NCI-H2196 (cell line): ENCODE measurements around the gene DUSP11.
A peak's percentile ranks its signal among the peaks of the same experiment; 100 is the strongest.
"Not testable (repeated sequence)": the region's sequence is repeated elsewhere in the genome, so short reads cannot be mapped to it uniquely, and the experiment has no call there.

Source experiments
- DNase-seq: peaks from one replicate; lab custom pipeline; 2025; ENCODE audit not compliant: unreplicated experiment; lab: John Stamatoyannopoulos, UW

The DUSP11 gene

GRCh38 chr2:73776381-73776780 is 3.5 kb downstream of the DUSP11 start:
- DNase-seq: no peak

- no peak for DNase-seq
Measured at GRCh38 chr2:73772819-73773218, 7.1 kb downstream of the DUSP11 start.

GRCh38 chr2:73770725-73771124 is 9.2 kb downstream of the DUSP11 start:
- no peak for DNase-seq

GRCh38 chr2:73766994-73767393 is 12.9 kb downstream of the DUSP11 start:
- no peak for DNase-seq

GRCh38 chr2:73766349-73766748 is 13.6 kb downstream of the DUSP11 start:
- DNase-seq: no peak

- DNase-seq: no peak
Measured at GRCh38 chr2:73764945-73765344, 15.0 kb downstream of the DUSP11 start.

- DNase-seq: no peak
Measured at GRCh38 chr2:73762571-73762970, 17.3 kb downstream of the DUSP11 start.

GRCh38 chr2:73759904-73760303 is 20.0 kb downstream of the DUSP11 start:
- DNase-seq: no peak

GRCh38 chr2:73759285-73759764 is 20.6 kb downstream of the DUSP11 start:
- no peak for DNase-seq

GRCh38 chr2:73754332-73754731 is 25.6 kb downstream of the DUSP11 start:
- not testable (repeated sequence) for DNase-seq

GRCh38 chr2:73749314-73749713 is 30.6 kb downstream of the DUSP11 start:
- no peak for DNase-seq

- no peak for DNase-seq
Measured at GRCh38 chr2:73746877-73747208, 33.1 kb downstream of the DUSP11 start.

GRCh38 chr2:73746015-73746876 is 33.7 kb downstream of the DUSP11 start:
- DNase-seq: no peak

GRCh38 chr2:73740767-73741166 is 39.1 kb downstream of the DUSP11 start:
- no peak for DNase-seq

- DNase-seq: no peak
Measured at GRCh38 chr2:73739101-73739500, 40.8 kb downstream of the DUSP11 start.

- peak; percentile 73 for DNase-seq
Measured at GRCh38 chr2:73736855-73737779, 42.8 kb downstream of the DUSP11 start, which contains the start of gene TPRKB. Gene TPRKB (minus strand): TSS chr2:73737345. CDS start chr2:73734569, 2,776 bp downstream.

GRCh38 chr2:73736378-73736777 is 43.5 kb downstream of the DUSP11 start:
- no peak for DNase-seq

GRCh38 chr2:73730810-73731209 is 49.1 kb downstream of the DUSP11 start:
- no peak for DNase-seq

- no peak for DNase-seq
Measured at GRCh38 chr2:73728711-73729110, 51.2 kb downstream of the DUSP11 start.

GRCh38 chr2:73728043-73728442 is 51.9 kb downstream of the DUSP11 start:
- no peak for DNase-seq

- DNase-seq: not testable (repeated sequence)
Measured at GRCh38 chr2:73726657-73727056, 53.2 kb downstream of the DUSP11 start.
